BE2C (cell line): Measurements from ENCODE around the gene ZNRF3.

ENCODE experiments used
- DNase-seq: peaks from one replicate; pipeline ENCODE4 v3.0.0-alpha.2; 2020
- H3K27me3 ChIP-seq: fragments of 250-450 bp; sonication (Bioruptor Pico); 2 replicates; pipeline ENCODE4 v1.5.1; 2020; ENCODE audit warnings: mild to moderate bottlenecking
- H3K36me3 ChIP-seq: fragments of 250-450 bp; sonication (Bioruptor Pico); 2 replicates; pipeline ENCODE4 v1.5.1; 2020; ENCODE audit warnings: mild to moderate bottlenecking
- H3K4me1 ChIP-seq: fragments of 250-450 bp; sonication (Bioruptor Pico); 2 replicates; pipeline ENCODE4 v1.5.1; 2020
- H3K4me3 ChIP-seq: 2 replicates; pipeline ENCODE4 v1.5.1; 2011; ENCODE audit warnings: low read depth, low read length
- H3K9me3 ChIP-seq: fragments of 250-450 bp; sonication (Bioruptor Pico); 2 replicates; pipeline ENCODE4 v1.5.1; 2020
- TF ChIP-seq, protein P1 (sequence below): IDR thresholded peaks from 2 replicates; pipeline ENCODE4 v1.5.1; 2012; ENCODE audit warnings: mild to moderate bottlenecking, low read depth, low read length

Gene ZNRF3

DNA sequence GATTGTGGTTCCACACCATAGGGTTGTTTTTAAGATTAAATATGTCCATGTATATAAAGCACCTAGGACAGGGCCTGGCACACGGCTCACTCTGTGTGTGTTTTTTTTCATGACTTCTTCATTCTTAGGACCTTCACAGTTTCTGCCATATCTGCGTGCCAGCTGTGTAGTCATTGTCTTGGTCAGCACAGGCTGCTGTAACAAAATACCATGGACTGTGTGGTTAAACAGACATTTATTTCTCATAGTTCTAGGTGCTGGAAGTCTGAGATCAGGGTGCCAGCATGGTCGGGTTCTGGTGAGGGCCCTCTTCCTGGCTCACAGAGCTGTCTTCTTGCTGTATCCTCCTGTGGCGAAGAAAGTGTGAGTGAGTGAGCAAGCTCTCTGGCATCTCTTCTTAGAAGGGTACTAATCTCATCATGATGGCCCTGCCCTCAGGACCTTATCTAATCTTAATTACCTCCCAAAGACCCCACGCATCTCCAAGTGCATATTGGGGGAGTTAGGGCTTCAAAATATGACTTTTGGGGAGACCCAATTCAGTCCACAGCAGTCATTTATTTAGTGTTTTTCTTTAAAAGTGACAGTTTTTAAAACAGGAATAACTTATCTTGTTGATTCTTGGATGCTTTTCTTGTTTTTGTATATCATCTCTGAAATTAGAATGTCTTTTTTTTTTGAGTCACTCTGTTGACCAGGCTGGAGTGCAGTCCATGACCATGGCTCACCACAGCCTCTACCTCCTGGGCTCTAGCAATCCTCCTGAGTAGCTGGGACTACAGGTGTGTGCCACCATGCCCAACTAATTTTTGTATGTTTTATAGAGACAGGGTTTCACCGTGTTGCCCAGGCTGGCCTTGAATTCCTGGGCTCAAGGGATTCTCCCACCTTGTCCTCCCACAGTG lies 70.9 kb downstream of the ZNRF3 start:
- Histone ChIP-seq H3K4me1 (no peaks in the 10 kb centered on the region; the same call in 1 of the 2 replicates), H3K9me3 (no peaks in the 10 kb centered on the region), H3K27me3 (no peaks in the 10 kb centered on the region), H3K36me3 (0 out of 2 replicates have a peak, but pooled peaks cover under 1% of the 10 kb centered on the region), H3K4me3 (no peak overlapping the region)
- TF ChIP-seq, protein P1, sequence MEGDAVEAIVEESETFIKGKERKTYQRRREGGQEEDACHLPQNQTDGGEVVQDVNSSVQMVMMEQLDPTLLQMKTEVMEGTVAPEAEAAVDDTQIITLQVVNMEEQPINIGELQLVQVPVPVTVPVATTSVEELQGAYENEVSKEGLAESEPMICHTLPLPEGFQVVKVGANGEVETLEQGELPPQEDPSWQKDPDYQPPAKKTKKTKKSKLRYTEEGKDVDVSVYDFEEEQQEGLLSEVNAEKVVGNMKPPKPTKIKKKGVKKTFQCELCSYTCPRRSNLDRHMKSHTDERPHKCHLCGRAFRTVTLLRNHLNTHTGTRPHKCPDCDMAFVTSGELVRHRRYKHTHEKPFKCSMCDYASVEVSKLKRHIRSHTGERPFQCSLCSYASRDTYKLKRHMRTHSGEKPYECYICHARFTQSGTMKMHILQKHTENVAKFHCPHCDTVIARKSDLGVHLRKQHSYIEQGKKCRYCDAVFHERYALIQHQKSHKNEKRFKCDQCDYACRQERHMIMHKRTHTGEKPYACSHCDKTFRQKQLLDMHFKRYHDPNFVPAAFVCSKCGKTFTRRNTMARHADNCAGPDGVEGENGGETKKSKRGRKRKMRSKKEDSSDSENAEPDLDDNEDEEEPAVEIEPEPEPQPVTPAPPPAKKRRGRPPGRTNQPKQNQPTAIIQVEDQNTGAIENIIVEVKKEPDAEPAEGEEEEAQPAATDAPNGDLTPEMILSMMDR: no peak
- DNase-seq: no peak

DNA sequence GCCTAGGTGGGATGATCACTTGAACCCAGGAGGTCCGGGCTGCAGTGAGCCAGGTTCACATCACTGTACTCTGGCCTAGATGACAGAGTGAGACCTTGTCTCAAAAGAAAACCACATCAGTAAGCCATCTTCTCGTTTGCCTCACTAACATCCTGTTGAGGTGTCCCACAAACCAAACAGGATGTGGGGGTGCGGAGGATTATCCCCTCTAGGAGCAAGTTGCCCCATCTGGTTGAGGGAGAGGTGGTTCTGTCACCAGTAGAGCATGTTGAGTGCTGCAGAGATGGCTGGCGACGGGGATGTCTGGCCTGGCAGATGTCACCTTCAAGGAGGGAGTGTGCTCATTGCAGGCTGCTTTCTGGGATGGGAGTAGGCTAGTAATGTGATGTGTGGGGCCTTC lies 72.4 kb downstream of the ZNRF3 start:
- Histone ChIP-seq H3K27me3 (no peaks in the 10 kb centered on the region), H3K36me3 (0 out of 2 replicates have a peak, but pooled peaks cover 3% of the 10 kb centered on the region), H3K9me3 (no peaks in the 10 kb centered on the region), H3K4me1 (no peaks in the 10 kb centered on the region; the same call in 1 of the 2 replicates), H3K4me3 (no peak overlapping the region)
- TF ChIP-seq, protein P1: no peak
- DNase-seq: no peak

DNA sequence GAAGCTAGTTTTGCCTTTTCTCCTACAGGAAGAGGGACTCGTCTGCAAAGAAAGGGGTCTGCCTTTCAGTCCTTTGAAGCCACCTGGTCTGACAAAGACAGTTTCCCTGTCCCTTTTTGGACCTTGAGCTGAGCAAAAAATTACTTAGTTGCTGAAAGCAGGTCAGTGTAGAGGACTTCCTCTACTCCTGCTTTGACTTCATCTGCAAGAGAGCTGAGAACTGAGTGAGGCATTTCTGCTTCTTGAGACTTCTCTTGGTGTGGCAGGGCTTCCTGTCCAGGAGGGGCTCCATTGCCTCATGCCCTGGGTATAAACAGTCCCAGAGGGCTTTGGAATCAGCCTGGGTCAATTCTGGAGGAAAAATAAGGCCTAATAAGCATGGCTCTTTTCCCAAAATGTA lies 73.1 kb downstream of the ZNRF3 start:
- no peaks in the 10 kb centered on the region for H3K9me3 ChIP-seq
- H3K4me1 ChIP-seq: no peaks in the 10 kb centered on the region
- H3K4me3 ChIP-seq: no peak overlapping the region
- H3K36me3 ChIP-seq: 0 out of 2 replicates have a peak, but pooled peaks cover 3% of the 10 kb centered on the region
- TF ChIP-seq, protein P1: no peak
- no peaks in the 10 kb centered on the region for H3K27me3 ChIP-seq
- no peak for DNase-seq

DNA sequence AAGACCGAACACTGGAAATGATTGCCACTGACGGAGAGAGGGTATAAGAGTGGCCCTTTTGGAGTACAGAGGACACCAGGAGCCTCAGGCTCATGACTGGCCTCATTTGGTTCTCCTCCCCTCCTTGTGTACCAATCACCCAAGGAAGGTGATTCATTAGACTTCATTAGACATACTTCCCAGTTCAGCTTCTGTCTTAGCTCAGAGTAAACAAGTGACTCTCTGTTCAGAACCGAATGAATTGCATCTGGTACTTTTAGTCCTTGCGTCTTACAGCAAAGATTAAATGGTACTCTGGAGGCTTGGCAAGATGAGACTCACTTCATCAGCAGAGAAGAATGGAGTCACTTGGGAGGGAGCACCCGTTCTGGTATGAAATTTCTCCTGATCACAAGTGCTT lies 75.2 kb downstream of the ZNRF3 start:
- no peaks in the 10 kb centered on the region; the same call in 1 of the 2 replicates for H3K4me1 ChIP-seq
- no peaks in the 10 kb centered on the region for H3K27me3 ChIP-seq
- TF ChIP-seq, protein P1: no peak
- H3K36me3 ChIP-seq: 0 out of 2 replicates have a peak, but pooled peaks cover 3% of the 10 kb centered on the region
- H3K9me3 ChIP-seq: no peaks in the 10 kb centered on the region
- H3K4me3 ChIP-seq: no peak overlapping the region
- DNase-seq: no peak

DNA sequence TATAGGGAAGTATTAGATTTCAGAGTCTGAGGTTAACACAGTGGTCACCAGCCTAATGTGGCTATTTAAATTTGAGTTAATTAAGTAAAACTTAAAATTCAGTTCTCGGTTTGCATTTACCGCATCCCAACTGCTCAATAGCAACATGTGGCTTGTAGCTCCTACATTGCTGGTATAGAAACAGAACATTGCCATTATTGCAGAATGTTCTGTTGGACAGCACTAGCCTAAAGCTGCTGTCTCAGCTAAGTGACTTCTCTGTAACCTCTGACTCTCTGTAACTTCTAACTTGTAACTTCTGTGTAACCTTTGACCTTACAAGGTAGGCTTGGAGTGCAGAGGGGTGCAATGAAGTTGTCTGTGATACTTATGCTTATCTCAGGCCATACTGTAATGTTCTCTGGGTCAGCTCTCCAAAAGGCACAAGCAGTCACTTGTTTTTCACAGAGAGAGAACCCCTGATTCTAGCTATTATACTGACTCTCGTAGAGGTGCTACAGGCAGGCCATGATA lies 78.7 kb downstream of the ZNRF3 start:
- TF ChIP-seq, protein P1: no peak
- no peak for DNase-seq
- H3K4me1 ChIP-seq: no peaks in the 10 kb centered on the region; the same call in 1 of the 2 replicates
- H3K9me3 ChIP-seq: no peaks in the 10 kb centered on the region
- H3K4me3 ChIP-seq: no peak overlapping the region
- H3K36me3 ChIP-seq: 0 out of 2 replicates have a peak, but pooled peaks cover 3% of the 10 kb centered on the region
- H3K27me3 ChIP-seq: no peaks in the 10 kb centered on the region

DNA sequence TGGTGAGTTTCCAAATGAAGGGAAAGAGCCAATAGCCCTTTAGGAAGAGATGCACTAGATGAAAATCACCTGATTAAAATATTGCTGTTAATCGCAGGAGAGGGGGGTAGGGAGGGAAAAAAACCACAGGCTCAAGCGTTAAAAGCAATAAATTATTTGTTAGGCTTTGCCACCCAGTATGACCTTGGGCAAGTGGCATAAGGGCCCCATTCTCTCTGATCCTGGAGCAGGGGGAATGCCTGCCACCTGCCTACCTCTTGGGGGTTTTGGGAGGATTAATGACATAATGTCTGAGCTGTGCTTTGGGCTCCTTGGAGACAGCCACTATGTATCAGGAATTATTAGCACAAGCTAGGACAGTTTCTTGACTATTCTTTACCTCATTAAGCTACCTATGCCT lies 80.0 kb downstream of the ZNRF3 start:
- no peak overlapping the region for H3K4me3 ChIP-seq
- H3K36me3 ChIP-seq: 0 out of 2 replicates have a peak, but pooled peaks cover 3% of the 10 kb centered on the region
- H3K27me3 ChIP-seq: no peaks in the 10 kb centered on the region
- TF ChIP-seq, protein P1: no peak
- no peaks in the 10 kb centered on the region for H3K9me3 ChIP-seq
- no peak for DNase-seq
- no peaks in the 10 kb centered on the region; the same call in 1 of the 2 replicates for H3K4me1 ChIP-seq
